Loucy (cell line): ENCODE results near the gene CTSC.

Source experiments
- CTCF ChIP-seq: fragments of 200-600 bp; sonication (generic); conservative IDR thresholded peaks from 2 replicates; pipeline ENCODE4 v1.5.1; 2014; ENCODE audit warnings: mild to moderate bottlenecking, antibody characterized with exemption, low read length
- EZH2phosphoT487 ChIP-seq: fragments of 200-600 bp; IDR thresholded peaks from 2 replicates; pipeline ENCODE4 v1.6.1; 2018; ENCODE audit warnings: antibody characterized with exemption, mild to moderate bottlenecking, moderate library complexity, borderline replicate concordance

GRCh38 chr11:88315015-88315414, 22.5 kb downstream of the CTSC start:
- TF ChIP-seq CTCF, result no peak
- TF ChIP-seq EZH2phosphoT487, result no peak
